HEK293 (cell line): ENCODE data around the gene EMILIN1.
"Not testable (repeated sequence)": the region's sequence is repeated elsewhere in the genome, so short reads cannot be mapped to it uniquely, and the experiment has no call there.

ENCODE experiments used
- CTCF ChIA-PET: fragments of 350-600 bp; formaldehyde crosslinking; extraction: SDS; loops from one replicate; lab custom pipeline; 2021; ENCODE audit warnings: antibody characterized with exemption; lab: Yijun Ruan, JAX
- POLR2A ChIA-PET: fragments of 300-600 bp; formaldehyde crosslinking; extraction: SDS; loops from one replicate; lab custom pipeline; 2020; ENCODE audit warnings: antibody characterized with exemption, inconsistent platforms; lab: Yijun Ruan, JAX
- H3K27ac ChIP-seq: fragments of 200-500 bp; sonication (Bioruptor generic); 2 replicates; pipeline ENCODE4 v1.5.1; 2014; ENCODE audit warnings: low read depth, low read length, control low read depth, inconsistent platforms; ENCODE audit errors: extremely low read depth
- H3K36me3 ChIP-seq, 2 experiments: fragments of 200-500 bp in 1 of 2; sonication (Bioruptor generic) in 1 of 2; 1 replicate in 1 of 2; 2 replicates in 1 of 2; pipeline ENCODE4 v1.5.1; 2014 to 2017; ENCODE audit warnings: inconsistent platforms in 2 of 2, low read length in 2 of 2; ENCODE audit not compliant: control insufficient read depth in 2 of 2, insufficient read depth in 1 of 2
- H3K4me1 ChIP-seq: fragments of 200-500 bp; sonication (Bioruptor generic); 2 replicates; pipeline ENCODE4 v1.5.1; 2014; ENCODE audit warnings: mild to moderate bottlenecking, low read length, inconsistent platforms; ENCODE audit not compliant: control insufficient read depth, insufficient read depth
- H3K4me3 ChIP-seq: 2 replicates; pipeline ENCODE4 v1.5.1; 2011; ENCODE audit warnings: low read depth, mild to moderate bottlenecking, control low read depth, low read length, moderate library complexity
- H3K9me3 ChIP-seq: fragments of 200-500 bp; sonication (Bioruptor generic); 2 replicates; pipeline ENCODE4 v1.5.1; 2014; ENCODE audit warnings: low read depth, low read length, inconsistent platforms; ENCODE audit not compliant: control insufficient read depth, insufficient read depth
- GLI2 ChIP-seq: fragments of 450-650 bp; formaldehyde crosslinking; IDR thresholded peaks from 2 replicates; pipeline ENCODE4; 2017; ENCODE audit warnings: missing biosample characterization, missing genetic modification characterization, low read depth, borderline replicate concordance
- GLIS1 ChIP-seq: fragments of 450-650 bp; formaldehyde crosslinking; IDR thresholded peaks from 2 replicates; pipeline ENCODE4 v1.5.1; 2016; ENCODE audit warnings: missing biosample characterization, missing genetic modification characterization
- MYNN ChIP-seq: fragments of 450-650 bp; formaldehyde crosslinking; IDR thresholded peaks from 2 replicates; pipeline ENCODE4 v1.5.1; 2016; ENCODE audit warnings: missing biosample characterization, missing genetic modification characterization, borderline replicate concordance
- PRDM4 ChIP-seq: fragments of 450-650 bp; formaldehyde crosslinking; IDR thresholded peaks from 2 replicates; pipeline ENCODE4 v1.5.1; 2017; ENCODE audit warnings: missing biosample characterization, missing genetic modification characterization
- REST ChIP-seq: fragments of 450-650 bp; formaldehyde crosslinking; IDR thresholded peaks from 2 replicates; pipeline ENCODE4 v1.5.1; 2016; ENCODE audit warnings: missing biosample characterization, missing genetic modification characterization
- ZBTB17 ChIP-seq: fragments of 450-650 bp; formaldehyde crosslinking; IDR thresholded peaks from 2 replicates; pipeline ENCODE4 v1.5.1; 2016; ENCODE audit warnings: missing biosample characterization, missing genetic modification characterization
- ZBTB21 ChIP-seq: fragments of 450-650 bp; formaldehyde crosslinking; IDR thresholded peaks from 2 replicates; pipeline ENCODE4 v1.5.1; 2017; ENCODE audit warnings: missing biosample characterization, missing genetic modification characterization
- ZBTB48 ChIP-seq: fragments of 450-650 bp; formaldehyde crosslinking; IDR thresholded peaks from 2 replicates; pipeline ENCODE4 v1.5.1; 2016; ENCODE audit warnings: missing biosample characterization, missing genetic modification characterization
- ZBTB8A ChIP-seq: fragments of 450-650 bp; formaldehyde crosslinking; IDR thresholded peaks from 2 replicates; pipeline ENCODE4 v1.5.1; 2016; ENCODE audit warnings: missing biosample characterization, missing genetic modification characterization
- ZNF214 ChIP-seq: fragments of 450-650 bp; formaldehyde crosslinking; IDR thresholded peaks from 2 replicates; pipeline ENCODE4 v1.5.1; 2017; ENCODE audit warnings: missing biosample characterization, mild to moderate bottlenecking, missing genetic modification characterization, borderline replicate concordance
- ZNF362 ChIP-seq: fragments of 450-650 bp; formaldehyde crosslinking; IDR thresholded peaks from 2 replicates; pipeline ENCODE4 v1.5.1; 2016; ENCODE audit warnings: missing biosample characterization, missing genetic modification characterization
- ZNF398 ChIP-seq: fragments of 450-650 bp; formaldehyde crosslinking; IDR thresholded peaks from 2 replicates; pipeline ENCODE4 v1.5.1; 2017; ENCODE audit warnings: missing biosample characterization, missing genetic modification characterization
- ZNF521 ChIP-seq: fragments of 450-650 bp; formaldehyde crosslinking; IDR thresholded peaks from 2 replicates; pipeline ENCODE4 v1.5.1; 2017; ENCODE audit warnings: missing biosample characterization, mild to moderate bottlenecking, missing genetic modification characterization
- ZNF704 ChIP-seq: fragments of 450-650 bp; formaldehyde crosslinking; IDR thresholded peaks from 2 replicates; pipeline ENCODE4 v1.5.1; 2016; ENCODE audit warnings: missing biosample characterization, missing genetic modification characterization
- ZNF792 ChIP-seq: fragments of 450-650 bp; formaldehyde crosslinking; IDR thresholded peaks from 2 replicates; pipeline ENCODE4 v1.5.1; 2016; ENCODE audit warnings: missing biosample characterization, missing genetic modification characterization
- ZNF830 ChIP-seq: fragments of 450-650 bp; IDR thresholded peaks from 2 replicates; pipeline ENCODE4 v1.5.0; 2018; ENCODE audit warnings: missing biosample characterization, missing genetic modification characterization, low read depth, mild to moderate bottlenecking, moderate library complexity
- ZNF837 ChIP-seq: fragments of 450-650 bp; formaldehyde crosslinking; IDR thresholded peaks from 2 replicates; pipeline ENCODE4 v1.5.1; 2016; ENCODE audit warnings: missing biosample characterization, missing genetic modification characterization

Gene EMILIN1

GRCh38 chr2:27074738-27075565, 3.5 kb upstream of the EMILIN1 start:
- peaks cover 0 to 7% of the 10 kb centered on the region in 2 experiments; a peak in 1 of 3 replicates for H3K36me3 ChIP-seq
- ChIA-PET POLR2A (interaction anchor here (0.9 kb wide), 1 partner anchor 17 kb away, joined by 3 read pairs; no protein-coding TSS in a partner anchor), CTCF (interaction anchor here (0.7 kb wide), 1 partner anchor 1453 kb away, joined by 3 read pairs; no protein-coding TSS in a partner anchor)
- H3K4me3 ChIP-seq, result no peak overlapping the region
- peaks cover 14% of the 10 kb centered on the region for H3K4me1 ChIP-seq
- no peak overlapping the region for H3K27ac ChIP-seq
- H3K9me3 ChIP-seq, result no peaks in the 10 kb centered on the region
- TF ChIP-seq ZBTB48, result peak; percentile 32; the same call in 1 of the 2 replicates
- TF ChIP-seq ZNF704 (tag by site-specific recombination), result no peak
- TF ChIP-seq GLI2 (tag by site-specific recombination), result no peak
- no peak for TF ChIP-seq PRDM4 (tag by site-specific recombination)
- no peak for TF ChIP-seq ZNF830 (tag by site-specific recombination)
- TF ChIP-seq MYNN (tag by site-specific recombination), result no peak
- no peak for TF ChIP-seq ZNF362 (tag by site-specific recombination)
- no peak for TF ChIP-seq ZNF214
- 0 out of 2 replicates have a peak, but pooled peaks have one; percentile 38 for TF ChIP-seq ZNF398 (tag by site-specific recombination)
- TF ChIP-seq ZNF792, result no peak
- TF ChIP-seq ZNF521 (tag by site-specific recombination), result no peak
- TF ChIP-seq ZBTB21 (tag by site-specific recombination), result no peak
- no peak for TF ChIP-seq ZBTB8A
- no peak for TF ChIP-seq REST (tag by site-specific recombination)
- no peak for TF ChIP-seq ZNF837 (tag by site-specific recombination)
- TF ChIP-seq ZBTB17 (tag by site-specific recombination), result peak; percentile 26; the same call in 1 of the 2 replicates
- peak; percentile 82 for TF ChIP-seq GLIS1

GRCh38 chr2:27075566-27075871, 2.9 kb upstream of the EMILIN1 start:
- H3K4me1 ChIP-seq, H3K9me3 ChIP-seq, H3K27ac ChIP-seq, H3K36me3 ChIP-seq, H3K4me3 ChIP-seq: not testable (repeated sequence)
- ChIA-PET POLR2A (interaction anchor here (0.9 kb wide), 1 partner anchor 18 kb away, joined by 3 read pairs; no protein-coding TSS in a partner anchor), CTCF (interaction anchor here (0.7 kb wide), 1 partner anchor 1453 kb away, joined by 3 read pairs; no protein-coding TSS in a partner anchor)
